Endodermal cell (in vitro differentiated cells): ENCODE data around the gene MOB4. TPM values are rescaled to one million over a fixed set of nuclear protein-coding genes. Genes with fewer than 3 reads are reported as not detected.
"Not testable (repeated sequence)": the region's sequence is repeated elsewhere in the genome, so short reads cannot be mapped to it uniquely, and the experiment has no call there.

ENCODE experiments used
- DNase-seq: peaks from one replicate; pipeline ENCODE4 v3.0.0-alpha.2; 2017
- H3K27ac ChIP-seq: 2 replicates; pipeline ENCODE4 v1.5.1; 2013; ENCODE audit warnings: mild to moderate bottlenecking, low read depth, low read length, moderate library complexity
- H3K27me3 ChIP-seq: 2 replicates; pipeline ENCODE4 v1.6.1; 2013; ENCODE audit warnings: mild to moderate bottlenecking, low read length, moderate library complexity; ENCODE audit not compliant: insufficient read depth, control insufficient read depth, poor library complexity, severe bottlenecking
- H3K36me3 ChIP-seq: 2 replicates; pipeline ENCODE4 v1.7.0; 2013; ENCODE audit warnings: mild to moderate bottlenecking, low read length, moderate library complexity; ENCODE audit not compliant: control insufficient read depth, insufficient read depth
- H3K4me1 ChIP-seq: one replicate; pipeline ENCODE4 v1.7.0; 2013; ENCODE audit warnings: low read length; ENCODE audit not compliant: control insufficient read depth, insufficient read depth
- H3K4me3 ChIP-seq: 2 replicates; pipeline ENCODE4 v1.5.1; 2013; ENCODE audit warnings: mild to moderate bottlenecking, low read length, moderate library complexity
- H3K9ac ChIP-seq: 2 replicates; pipeline ENCODE4 v1.6.1; 2013; ENCODE audit warnings: mild to moderate bottlenecking, low read length, moderate library complexity; ENCODE audit not compliant: poor library complexity, severe bottlenecking; ENCODE audit errors: extremely low read depth
- H3K9me3 ChIP-seq: 2 replicates; pipeline ENCODE4 v1.6.1; 2013; ENCODE audit warnings: mild to moderate bottlenecking, low read length, moderate library complexity; ENCODE audit not compliant: control insufficient read depth
- H3K27ac Mint-ChIP-seq: 2 replicates; pipeline ENCODE4 v1.8.0; 2020; ENCODE audit warnings: mixed read lengths
- H3K27me3 Mint-ChIP-seq: 2 replicates; pipeline ENCODE4 v1.8.0; 2021; ENCODE audit warnings: mild to moderate bottlenecking, mixed read lengths; ENCODE audit not compliant: insufficient read depth
- H3K36me3 Mint-ChIP-seq: 2 replicates; pipeline ENCODE4 v1.8.0; 2020; ENCODE audit warnings: low read depth, mixed read lengths
- H3K4me1 Mint-ChIP-seq: 2 replicates; pipeline ENCODE4 v1.8.0; 2020; ENCODE audit warnings: mixed read lengths
- H3K4me3 Mint-ChIP-seq: 2 replicates; pipeline ENCODE4 v1.8.0; 2020; ENCODE audit warnings: mild to moderate bottlenecking, moderate library complexity, mixed read lengths
- H3K9me3 Mint-ChIP-seq: 2 replicates; pipeline ENCODE4 v1.8.0; 2020; ENCODE audit warnings: mild to moderate bottlenecking, mixed read lengths
- CTCF ChIP-seq: fragments of 200-600 bp; sonication (generic); conservative IDR thresholded peaks from 2 replicates; pipeline ENCODE4 v1.5.0; 2021; ENCODE audit warnings: antibody characterized with exemption, mild to moderate bottlenecking
- WGBS, 2 experiments: methylation state at CpG; one replicate each; pipeline versions ENCODE4 v1.1.5 to v1.1.7; 2013; ENCODE audit warnings: missing lambda C conversion rate in 2 of 2, mixed read lengths in 1 of 2; ENCODE audit not compliant: insufficient coverage in 1 of 2, insufficient read length in 1 of 2; 5-methylcytosine and 5-hydroxymethylcytosine counted together
- total RNA-seq, 2 donors: library from RNA; stranded (reverse); fragmentation: NEBNext Ultra II Directional in 1 of 2; extraction: Animal tissue kit (Norgen Biotek cat#: 25700) in 1 of 2; gene quantifications; 2 replicates in 1 of 2; 3 replicates in 1 of 2; pipeline ENCODE4 v1.2.1, GENCODE V29; 2021

Gene MOB4
- total RNA-seq, 2 donors from 2014 or later, result 37.0 to 42.5 TPM

GRCh38 chr2:197547163-197547900 lies 31.5 kb downstream of the MOB4 start:
- no peak overlapping the region for H3K9ac ChIP-seq
- H3K4me1 ChIP-seq, result no peaks in the 10 kb centered on the region
- H3K27ac ChIP-seq, result no peak overlapping the region
- no peaks in the 10 kb centered on the region for H3K27me3 Mint-ChIP-seq
- peaks cover 73% of the 10 kb centered on the region for H3K36me3 ChIP-seq
- no peak for TF ChIP-seq CTCF
- no peaks in the 10 kb centered on the region for H3K4me1 Mint-ChIP-seq
- peaks cover 62% of the 10 kb centered on the region for H3K36me3 Mint-ChIP-seq
- peak overlapping the region; percentile 49 for H3K27ac Mint-ChIP-seq
- H3K4me3 Mint-ChIP-seq, result no peak overlapping the region
- H3K9me3 ChIP-seq, result no peaks in the 10 kb centered on the region
- H3K27me3 ChIP-seq, result no peaks in the 10 kb centered on the region
- H3K9me3 Mint-ChIP-seq, result no peaks in the 10 kb centered on the region
- no peak overlapping the region for H3K4me3 ChIP-seq
- 95 to 100% methylated on average over 4 to 5 of the region's 5 CpGs for WGBS, 2 experiments
- DNase-seq, result no peak

GRCh38 chr2:197548582-197548981 lies 32.7 kb downstream of the MOB4 start:
- DNase-seq, result no peak
- peaks cover 60% of the 10 kb centered on the region for H3K36me3 Mint-ChIP-seq
- no peaks in the 10 kb centered on the region for H3K4me1 Mint-ChIP-seq
- H3K27ac Mint-ChIP-seq, result no peak overlapping the region
- no peak overlapping the region for H3K4me3 Mint-ChIP-seq
- H3K9ac ChIP-seq, result no peak overlapping the region
- H3K27me3 ChIP-seq, result no peaks in the 10 kb centered on the region
- H3K9me3 ChIP-seq, result no peaks in the 10 kb centered on the region
- WGBS, 2 experiments, result 94% methylated on average over 3 to 4 of the region's 5 CpGs
- H3K9me3 Mint-ChIP-seq, result no peaks in the 10 kb centered on the region
- H3K36me3 ChIP-seq, result peaks cover 73% of the 10 kb centered on the region
- TF ChIP-seq CTCF, result no peak
- no peak overlapping the region for H3K27ac ChIP-seq
- H3K27me3 Mint-ChIP-seq, result no peaks in the 10 kb centered on the region
- H3K4me3 ChIP-seq, result no peak overlapping the region
- H3K4me1 ChIP-seq, result no peaks in the 10 kb centered on the region

- not testable (repeated sequence) for H3K27me3 Mint-ChIP-seq, H3K4me1 ChIP-seq, H3K4me3 Mint-ChIP-seq, H3K27ac ChIP-seq, H3K9me3 ChIP-seq, H3K9ac ChIP-seq, H3K27me3 ChIP-seq, H3K4me3 ChIP-seq, H3K4me1 Mint-ChIP-seq, H3K9me3 Mint-ChIP-seq, DNase-seq, H3K27ac Mint-ChIP-seq
- 95% methylated on average over 2 of the region's 2 CpGs; no CpG with 5 or more reads in 1 of the 2 experiments for WGBS, 2 experiments
- H3K36me3 ChIP-seq, result peaks cover 69% of the 10 kb centered on the region
- H3K36me3 Mint-ChIP-seq, result peaks cover 52% of the 10 kb centered on the region
Observed at GRCh38 chr2:197551260-197551659, 35.4 kb downstream of the MOB4 start.

- Mint-ChIP-seq H3K27ac (no peak overlapping the region), H3K36me3 (peaks cover 37% of the 10 kb centered on the region), H3K27me3 (no peaks in the 10 kb centered on the region), H3K4me3 (no peak overlapping the region), H3K4me1 (no peaks in the 10 kb centered on the region), H3K9me3 (no peaks in the 10 kb centered on the region)
- Histone ChIP-seq H3K4me3 (no peak overlapping the region), H3K36me3 (peaks cover 51% of the 10 kb centered on the region), H3K27ac (no peak overlapping the region), H3K9ac (no peak overlapping the region), H3K9me3 (no peaks in the 10 kb centered on the region), H3K4me1 (no peaks in the 10 kb centered on the region), H3K27me3 (no peaks in the 10 kb centered on the region)
- DNase-seq, result no peak
- TF ChIP-seq CTCF, result no peak
Observed at GRCh38 chr2:197555467-197555866, 39.6 kb downstream of the MOB4 start.
